ENCODE results near the gene SYCP1.
"Not testable (repeated sequence)": the region's sequence is repeated elsewhere in the genome, so short reads cannot be mapped to it uniquely, and the experiment has no call there.

The SYCP1 gene, protein sequence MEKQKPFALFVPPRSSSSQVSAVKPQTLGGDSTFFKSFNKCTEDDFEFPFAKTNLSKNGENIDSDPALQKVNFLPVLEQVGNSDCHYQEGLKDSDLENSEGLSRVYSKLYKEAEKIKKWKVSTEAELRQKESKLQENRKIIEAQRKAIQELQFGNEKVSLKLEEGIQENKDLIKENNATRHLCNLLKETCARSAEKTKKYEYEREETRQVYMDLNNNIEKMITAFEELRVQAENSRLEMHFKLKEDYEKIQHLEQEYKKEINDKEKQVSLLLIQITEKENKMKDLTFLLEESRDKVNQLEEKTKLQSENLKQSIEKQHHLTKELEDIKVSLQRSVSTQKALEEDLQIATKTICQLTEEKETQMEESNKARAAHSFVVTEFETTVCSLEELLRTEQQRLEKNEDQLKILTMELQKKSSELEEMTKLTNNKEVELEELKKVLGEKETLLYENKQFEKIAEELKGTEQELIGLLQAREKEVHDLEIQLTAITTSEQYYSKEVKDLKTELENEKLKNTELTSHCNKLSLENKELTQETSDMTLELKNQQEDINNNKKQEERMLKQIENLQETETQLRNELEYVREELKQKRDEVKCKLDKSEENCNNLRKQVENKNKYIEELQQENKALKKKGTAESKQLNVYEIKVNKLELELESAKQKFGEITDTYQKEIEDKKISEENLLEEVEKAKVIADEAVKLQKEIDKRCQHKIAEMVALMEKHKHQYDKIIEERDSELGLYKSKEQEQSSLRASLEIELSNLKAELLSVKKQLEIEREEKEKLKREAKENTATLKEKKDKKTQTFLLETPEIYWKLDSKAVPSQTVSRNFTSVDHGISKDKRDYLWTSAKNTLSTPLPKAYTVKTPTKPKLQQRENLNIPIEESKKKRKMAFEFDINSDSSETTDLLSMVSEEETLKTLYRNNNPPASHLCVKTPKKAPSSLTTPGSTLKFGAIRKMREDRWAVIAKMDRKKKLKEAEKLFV

DNA sequence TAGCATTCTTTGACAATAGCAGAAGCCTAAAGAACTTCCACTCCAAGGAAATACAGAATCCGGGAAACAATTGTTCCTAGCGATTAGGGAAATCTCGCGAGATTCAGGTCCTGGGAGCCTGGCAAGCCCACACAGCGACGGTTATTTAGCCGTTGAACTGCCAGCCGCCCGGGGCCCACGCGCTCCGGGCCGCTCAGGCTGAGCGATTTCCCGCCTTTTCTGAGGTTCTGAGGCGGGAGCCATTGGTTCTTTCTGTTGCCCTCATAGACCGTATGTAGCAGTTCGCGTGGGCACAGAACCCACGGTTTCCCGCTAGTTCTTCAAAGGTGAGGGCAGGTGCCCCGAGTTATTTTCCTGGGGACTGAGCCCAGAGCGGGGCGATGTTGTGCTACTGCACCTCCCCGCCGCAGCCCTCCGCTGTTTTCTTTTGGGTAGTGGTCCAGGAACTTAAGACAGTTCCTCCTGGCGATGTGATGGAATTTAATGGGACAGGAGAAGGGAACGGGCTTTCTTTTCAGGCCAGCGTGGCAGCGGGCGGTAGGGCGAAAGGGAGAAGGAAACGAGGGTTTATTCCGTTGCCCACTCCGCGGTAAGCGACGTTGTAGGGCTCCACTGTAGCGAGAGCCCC is at the start of gene SYCP1:
SYCP1 (plus strand) TSS at position 171 of the 628 bp plus-strand sequence. CDS start 602 bp downstream, outside the sequence.
- DNase-seq (ENCODE audit: low read depth), result no peak

DNA sequence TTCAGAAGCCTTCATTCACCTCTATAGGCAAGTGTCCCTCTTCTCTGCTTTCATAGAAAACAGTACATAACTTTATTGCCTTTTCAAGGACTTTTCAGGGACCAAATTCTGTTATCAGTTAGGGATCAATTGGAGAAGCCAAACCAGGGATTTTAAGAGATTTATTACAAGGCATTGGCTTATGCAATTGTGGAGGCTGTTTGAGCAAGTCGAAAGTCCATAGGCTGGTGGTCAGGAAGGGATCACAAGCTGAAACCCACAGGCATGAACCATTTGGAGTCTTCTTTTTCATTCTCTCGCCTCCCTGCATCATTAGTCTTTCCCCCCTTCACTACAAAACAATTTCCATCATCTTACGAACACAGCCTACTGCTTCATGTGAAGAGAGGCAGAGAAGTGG is 34.8 kb upstream of the SYCP1 start:
- DNase-seq (ENCODE audit: low read depth), result no peak

DNA sequence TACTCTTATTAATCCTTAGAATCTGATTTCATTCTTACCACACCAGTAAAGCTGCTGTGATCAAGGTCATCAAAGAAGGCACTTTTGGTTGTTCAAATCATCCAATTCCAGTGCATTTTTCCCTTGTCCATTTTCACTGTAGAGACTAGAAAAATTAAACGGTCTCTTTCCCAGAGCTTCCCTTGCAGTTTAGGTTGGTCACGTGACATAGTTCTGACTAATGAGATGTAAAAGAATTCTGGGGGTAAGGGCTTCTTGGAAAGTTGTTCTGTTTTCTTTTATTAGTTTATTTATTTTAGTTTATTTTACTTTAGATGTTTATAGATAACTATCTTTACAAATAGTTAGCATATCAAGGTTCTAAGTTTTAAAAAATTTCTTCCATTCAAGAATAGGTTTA is 34.3 kb upstream of the SYCP1 start:
- no peak for DNase-seq (ENCODE audit: low read depth)

DNA sequence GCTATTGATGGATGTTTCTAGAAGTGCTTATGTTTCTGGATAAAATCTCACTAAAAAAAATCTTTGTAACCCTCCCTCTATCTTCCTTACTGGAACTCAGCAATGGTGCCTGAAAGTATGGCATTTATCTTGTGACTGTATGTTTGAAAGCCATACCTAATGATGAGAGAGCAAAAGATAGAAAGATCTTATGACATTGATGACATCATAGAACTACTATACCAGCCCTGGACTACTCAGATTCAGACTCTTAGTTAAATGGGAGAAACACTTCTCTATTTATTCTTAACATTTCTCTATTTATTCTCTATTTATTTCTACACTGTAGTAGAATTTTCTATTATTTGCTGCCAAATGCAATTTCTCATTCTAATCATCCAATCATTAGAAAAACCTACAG is 32.7 kb upstream of the SYCP1 start:
- no peak for DNase-seq (ENCODE audit: low read depth)

DNA sequence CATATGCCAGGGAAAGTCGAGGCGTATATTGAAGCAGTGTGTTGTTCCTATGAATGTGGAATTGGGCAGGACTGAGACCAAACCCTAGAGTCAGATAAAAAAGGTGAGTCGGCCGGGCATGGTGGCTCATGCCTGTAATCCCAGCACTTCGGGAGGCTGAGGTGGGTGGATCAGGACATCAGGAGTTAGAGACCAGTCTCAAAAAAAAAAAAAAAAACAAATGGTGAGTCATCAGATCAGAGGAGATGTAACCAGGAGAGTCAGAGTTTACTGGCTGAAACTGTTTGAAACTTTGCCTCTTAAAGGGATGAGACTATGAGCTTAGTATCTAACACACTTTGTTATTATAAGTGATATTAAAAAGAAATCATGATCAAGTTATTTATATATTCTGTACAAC is 26.4 kb upstream of the SYCP1 start:
- DNase-seq (ENCODE audit: low read depth), result no peak

DNA sequence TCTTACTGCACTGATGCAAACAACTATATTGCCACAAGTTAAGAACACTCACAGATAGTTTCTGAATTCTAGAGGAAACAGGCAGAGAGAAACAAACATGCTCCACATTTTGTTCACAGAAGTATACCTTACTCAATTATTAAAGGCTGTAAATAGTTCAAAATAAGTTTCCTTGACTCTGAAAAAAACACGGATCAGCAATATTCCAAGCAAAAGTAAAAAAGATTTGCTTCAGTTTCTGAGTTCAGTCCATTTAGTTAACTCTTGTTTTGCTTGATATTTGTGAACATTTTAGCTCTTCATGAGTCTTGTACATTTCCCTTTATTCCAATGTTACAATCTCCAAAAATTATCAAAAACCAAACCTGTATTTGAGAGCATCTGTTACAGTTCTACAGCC is 24.6 kb upstream of the SYCP1 start:
- not testable (repeated sequence) for DNase-seq (ENCODE audit: low read depth)

DNA sequence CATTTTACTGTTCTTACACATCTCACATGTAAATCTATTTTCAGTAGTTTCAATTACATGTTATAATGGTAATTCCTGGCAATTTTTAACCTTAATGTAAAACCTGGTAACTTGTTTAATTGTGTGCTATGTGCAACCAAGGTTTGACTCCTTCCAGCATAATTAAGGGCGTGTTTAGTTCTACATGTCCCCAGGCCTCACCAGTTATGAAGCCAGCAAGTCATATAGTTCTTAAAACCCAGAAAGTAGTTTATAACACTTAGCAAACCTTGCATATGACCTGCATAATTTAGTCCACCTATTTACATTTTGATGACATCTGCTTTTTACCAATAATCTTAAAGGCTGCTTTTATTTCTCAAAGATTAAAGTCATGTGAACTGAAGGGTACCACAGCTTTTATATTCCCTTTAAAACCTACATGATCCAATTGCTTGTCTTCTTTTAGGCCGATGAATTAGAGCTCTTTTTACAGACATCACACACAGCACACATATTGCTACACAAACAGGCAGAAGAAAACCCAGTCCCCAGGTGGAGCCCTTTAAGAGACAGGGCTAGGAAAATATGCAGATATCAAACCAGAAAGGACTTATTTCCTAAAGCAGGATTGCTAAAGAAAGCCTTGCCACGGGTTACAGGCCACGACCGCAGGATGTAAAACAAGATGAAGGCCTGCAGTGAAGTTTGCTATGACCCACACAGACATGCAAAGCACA is 23.2 kb upstream of the SYCP1 start:
- DNase-seq (ENCODE audit: low read depth), result no peak

DNA sequence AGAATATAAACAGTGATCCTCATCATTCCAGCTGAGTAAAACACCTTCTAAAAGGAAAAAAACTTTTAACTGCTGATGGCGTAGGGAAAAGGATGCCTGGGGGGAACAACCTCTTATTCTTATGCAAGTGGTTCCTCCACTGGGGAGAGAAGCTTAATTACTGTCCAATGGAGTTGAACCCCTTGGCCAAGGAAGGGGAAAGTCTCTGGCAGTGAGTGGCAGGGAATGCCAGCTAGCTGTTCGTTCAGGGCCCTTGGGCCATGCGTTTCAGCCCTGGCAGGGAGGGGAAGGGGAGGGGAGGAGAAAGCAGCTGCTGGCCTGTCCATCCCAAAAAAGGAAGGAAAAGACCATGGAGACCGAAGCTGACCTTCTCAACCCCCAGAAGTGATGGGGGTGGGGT is 22.6 kb upstream of the SYCP1 start:
- DNase-seq (ENCODE audit: low read depth), result no peak

DNA sequence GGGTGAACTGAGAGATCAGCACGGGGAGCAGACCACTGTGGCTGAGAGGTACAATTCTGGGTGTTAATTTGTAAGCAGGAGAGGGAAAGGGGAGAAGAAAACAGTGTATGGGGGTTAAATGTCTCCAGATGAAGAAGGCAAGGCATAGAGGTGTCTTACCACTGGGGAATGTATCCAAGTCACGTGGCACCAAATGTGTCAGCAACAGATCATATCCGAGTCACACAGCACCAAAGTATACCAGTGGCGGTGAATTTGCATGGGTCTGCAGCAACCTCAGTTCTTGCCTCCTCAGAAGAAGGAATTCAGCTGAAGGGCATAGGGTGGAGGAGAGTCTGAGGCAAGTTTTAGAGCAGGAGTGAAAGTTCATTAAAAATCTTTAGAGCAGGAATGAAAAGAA is 21.2 kb upstream of the SYCP1 start:
- no peak for DNase-seq (ENCODE audit: low read depth)

DNA sequence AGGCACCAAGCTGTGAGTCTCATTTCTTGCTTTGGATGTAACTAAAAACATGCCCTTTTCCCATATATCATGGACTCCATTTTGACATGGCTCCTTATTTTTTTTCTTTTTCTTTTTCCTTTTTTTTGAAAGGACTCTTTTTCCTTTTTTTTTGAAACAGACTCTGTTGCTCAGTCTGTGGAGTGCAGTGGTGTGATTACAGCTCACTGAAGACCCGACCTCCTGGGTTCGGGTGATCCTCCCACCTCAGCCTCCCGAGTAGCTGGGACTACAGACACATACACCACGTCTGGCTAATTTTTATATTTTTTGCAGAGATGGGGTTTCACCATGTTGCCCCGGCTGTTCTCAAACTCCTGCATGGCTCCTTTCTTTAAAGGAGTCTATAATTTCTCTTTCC is 10.4 kb upstream of the SYCP1 start:
- DNase-seq (ENCODE audit: low read depth), result no peak

DNA sequence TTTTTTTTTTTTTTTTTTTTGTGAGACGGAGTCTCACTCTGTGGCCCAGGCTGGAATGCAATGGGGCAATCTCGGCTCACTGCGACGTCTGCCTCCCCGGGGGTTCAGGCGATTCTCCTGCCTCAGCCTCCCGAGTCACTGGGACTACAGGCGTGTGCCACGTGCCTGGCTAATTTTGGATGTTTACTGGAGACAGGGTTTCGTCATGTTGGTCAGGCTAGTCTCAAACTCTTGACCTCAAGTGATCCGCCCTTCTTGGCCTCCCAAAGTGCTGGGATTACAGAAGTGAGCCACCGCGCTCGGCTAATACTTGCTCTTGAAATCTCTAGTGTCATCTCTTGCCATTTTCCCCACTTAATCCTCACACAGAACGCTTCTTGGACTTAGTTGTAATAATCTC is 1.1 kb upstream of the SYCP1 start:
- DNase-seq (ENCODE audit: low read depth), result no peak

DNA sequence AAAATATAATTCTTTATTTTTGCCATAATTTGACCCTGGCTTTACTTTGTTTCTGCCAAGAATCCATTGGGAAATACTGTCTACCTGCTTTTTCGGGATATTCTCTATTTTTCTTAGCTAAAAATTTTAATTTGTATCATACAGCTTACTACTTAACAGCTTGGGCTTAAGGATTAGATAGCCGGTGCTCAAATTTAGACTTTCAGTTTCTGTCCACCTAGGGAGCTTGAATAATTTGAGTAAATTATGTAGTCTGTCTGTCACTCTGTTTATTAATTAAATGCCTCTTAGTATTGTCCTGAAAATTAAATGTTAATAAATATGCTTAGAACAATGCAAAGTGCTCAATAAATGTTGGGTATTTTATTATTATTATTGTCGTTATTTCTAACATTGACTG is 6.7 kb downstream of the SYCP1 start:
- DNase-seq (ENCODE audit: low read depth), result no peak

DNA sequence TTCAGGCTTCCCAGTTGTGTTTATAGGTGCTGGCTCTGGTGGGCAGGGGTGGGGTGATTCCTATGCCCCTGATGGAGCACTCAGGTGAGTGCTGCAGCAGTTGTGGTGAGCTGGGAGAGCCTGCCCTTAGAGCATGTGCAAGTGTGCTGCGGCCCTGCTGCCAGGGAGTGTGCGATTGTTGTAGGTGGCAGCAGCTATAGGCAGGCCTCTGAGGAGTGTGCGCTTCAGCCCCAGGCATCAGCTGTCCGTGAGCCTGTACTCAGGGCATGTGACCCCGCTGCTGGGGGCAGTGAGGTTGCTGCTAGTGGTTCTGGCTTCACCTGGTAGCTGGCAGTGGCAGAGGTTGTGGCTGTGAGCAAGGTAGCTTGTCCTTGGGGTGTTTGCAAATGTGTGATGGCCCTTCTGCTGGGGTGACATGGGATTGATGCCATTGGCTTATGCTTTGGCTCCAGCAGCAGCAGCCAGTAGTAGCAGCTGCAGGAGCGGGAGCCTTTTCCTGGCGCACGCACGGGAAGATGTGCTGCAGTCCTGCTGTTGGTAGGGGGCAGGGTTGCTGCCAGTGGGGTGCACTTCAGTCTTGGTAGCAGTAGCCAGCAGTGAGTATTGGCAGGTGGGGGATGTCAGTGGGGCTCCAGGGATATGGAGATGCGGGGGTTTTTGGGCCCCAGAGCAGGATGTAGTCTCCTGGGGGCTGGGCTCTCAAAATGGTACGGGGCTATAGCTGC is 37.7 kb downstream of the SYCP1 start:
- no peak for DNase-seq (ENCODE audit: low read depth)

DNA sequence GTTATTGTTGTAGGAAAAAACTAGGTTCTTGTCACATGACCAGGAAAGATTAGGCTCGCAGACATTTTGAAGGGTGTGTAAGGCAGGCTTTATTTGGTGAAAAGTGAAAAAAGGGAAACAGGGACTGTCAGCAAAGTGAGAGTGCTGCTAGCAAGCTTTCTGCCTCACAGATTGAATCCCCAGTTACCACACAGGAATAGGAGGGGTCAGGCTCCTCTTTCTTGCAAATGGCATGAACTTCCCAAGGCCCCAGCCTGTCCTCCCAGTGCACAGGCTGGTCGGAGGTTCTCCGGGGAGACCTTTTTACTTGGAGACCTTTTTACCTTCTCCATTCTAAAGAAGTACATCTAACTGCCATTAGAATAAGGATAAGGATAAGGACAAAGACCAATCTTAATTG is 42.1 kb downstream of the SYCP1 start:
- no peak for DNase-seq (ENCODE audit: low read depth)

DNA sequence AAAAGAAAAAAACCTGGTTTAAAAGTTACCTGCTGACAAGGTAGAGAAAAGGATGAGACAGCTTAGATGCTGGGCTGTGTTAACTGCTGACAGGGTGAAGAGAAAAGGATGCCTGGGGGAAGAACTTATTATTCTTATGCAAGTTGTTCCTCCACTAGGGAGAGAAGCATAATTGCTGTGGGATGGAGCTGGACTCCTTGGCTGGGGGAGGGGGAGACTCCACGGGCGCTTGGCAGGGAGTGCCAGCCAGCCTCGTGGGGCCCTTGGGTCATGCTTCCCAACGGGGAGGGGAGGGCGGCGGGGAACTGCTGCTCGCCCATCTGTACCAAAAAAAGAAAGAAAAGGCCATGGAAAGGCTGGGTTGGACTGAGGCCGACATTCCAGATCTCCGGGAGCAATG is 47.2 kb downstream of the SYCP1 start:
- no peak for DNase-seq (ENCODE audit: low read depth)

DNA sequence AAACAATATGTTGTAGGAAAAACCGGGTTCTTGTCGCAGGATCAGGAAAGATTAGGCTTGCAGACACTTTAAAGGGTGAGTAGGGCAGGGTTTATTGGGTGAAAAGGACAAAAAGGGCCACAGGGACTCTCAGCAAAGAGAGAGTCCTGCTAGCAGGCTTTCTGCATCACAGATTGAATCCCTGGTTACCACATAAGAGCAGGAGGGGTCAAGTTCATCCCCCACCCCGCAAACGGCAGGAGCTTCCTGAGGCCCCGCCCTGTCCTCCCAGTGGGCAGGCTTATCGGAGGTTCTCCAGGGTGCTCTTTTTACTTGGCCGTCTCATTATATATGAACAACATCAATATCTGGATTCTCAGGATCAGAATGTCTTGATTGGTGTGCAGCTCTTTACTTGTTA is 47.7 kb downstream of the SYCP1 start:
- DNase-seq (ENCODE audit: low read depth), result no peak

DNA sequence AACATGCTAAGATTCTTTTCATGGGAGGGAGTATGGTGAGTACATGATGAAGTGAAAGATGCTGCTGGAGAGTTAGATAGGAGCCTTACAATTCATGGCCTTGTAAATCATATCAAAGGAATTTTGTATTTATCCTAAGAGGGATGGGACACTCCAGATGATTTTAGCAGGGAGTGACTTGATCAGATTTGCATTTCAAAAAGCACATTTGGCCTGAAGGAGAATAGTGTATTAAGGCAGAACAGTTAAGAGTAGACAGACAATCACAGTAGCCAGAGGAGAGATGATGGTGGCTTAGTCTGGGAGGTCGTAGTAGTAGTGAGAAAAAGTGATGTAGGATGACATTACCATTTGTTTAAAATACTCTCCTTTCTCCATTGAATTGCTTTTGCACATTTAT is 48.8 kb downstream of the SYCP1 start:
- no peak for DNase-seq (ENCODE audit: low read depth)

DNA sequence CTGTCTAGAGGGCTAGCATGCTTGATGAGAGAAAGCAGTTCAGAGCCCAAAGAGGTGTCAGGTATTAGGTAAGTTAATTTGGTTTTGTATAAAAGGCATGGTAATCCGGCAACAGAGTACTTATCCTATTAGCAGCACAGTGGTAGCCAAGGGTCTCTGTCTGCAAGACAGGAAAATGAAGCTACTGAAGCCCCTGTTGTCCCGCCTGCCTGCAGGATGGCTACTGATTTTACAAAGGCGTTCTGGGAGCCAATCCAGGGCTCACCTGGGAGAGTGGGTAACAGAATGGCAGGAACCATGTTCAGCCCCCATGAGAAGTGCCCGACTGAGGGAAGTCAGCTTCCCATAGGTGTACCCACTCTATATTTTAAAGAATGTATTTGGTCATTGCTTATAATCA is 61.1 kb downstream of the SYCP1 start:
- not testable (repeated sequence) for DNase-seq (ENCODE audit: low read depth)

DNA sequence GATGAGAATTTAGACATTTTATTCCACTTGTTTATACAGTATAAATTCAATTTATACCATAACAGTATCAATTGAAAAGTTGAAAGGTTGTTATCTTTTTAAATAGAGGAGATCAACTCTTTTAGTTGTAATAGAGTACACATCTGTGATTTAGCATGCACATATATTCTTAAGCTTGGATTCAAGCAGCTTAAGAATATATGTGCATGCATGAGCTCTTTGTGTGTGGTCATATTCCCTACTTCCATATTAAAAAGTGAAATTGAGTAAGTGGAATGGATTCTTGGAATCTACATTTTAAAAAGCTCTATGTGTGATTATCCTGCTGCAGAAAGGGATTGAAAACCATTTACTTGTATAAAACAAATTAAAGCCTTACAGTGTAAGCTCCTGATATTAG is 71.9 kb downstream of the SYCP1 start:
- no peak for DNase-seq (ENCODE audit: low read depth)

DNA sequence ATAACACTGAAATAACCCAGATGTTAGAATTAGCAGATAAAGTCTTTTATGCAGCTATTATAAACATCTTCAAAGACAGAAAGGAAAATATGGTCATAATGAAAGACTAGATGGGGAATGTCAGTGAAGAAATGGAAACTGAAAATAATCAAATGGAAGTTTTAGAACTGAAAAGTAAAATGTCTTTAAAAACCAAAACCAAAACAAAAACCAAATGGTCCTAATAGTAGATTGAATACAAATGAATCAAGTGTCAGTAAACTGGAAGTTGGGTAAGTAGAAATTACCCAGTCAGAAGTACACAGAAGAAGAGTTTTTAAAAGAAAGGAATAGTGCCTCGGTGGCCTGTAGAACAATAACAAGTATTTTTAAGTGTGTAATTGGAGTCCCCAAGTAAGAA is 72.7 kb downstream of the SYCP1 start:
- DNase-seq (ENCODE audit: low read depth), result no peak

DNA sequence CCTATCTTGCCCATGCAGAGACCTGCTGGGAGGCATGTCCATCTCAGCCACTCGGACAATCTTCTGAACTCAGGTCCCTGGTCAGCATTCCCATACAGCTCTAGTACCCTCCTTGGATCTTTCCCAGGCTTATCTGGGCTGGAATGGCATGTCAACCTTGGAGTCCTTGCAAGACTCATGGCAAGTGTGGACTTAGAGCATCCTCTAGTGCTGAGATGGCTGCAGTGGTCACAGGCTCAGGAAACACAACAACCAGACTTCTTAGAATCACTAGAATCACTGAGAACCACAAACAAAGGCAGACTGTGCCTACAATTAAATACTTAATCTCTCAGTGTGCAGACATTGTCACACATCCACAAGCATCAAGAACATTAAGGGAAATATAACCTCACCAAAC is 101.9 kb downstream of the SYCP1 start:
- DNase-seq (ENCODE audit: low read depth), result no peak
